Natural killer cell (primary cell): ENCODE measurements around the gene LRRC52. TPM values are rescaled to one million over a fixed set of nuclear protein-coding genes. Genes with fewer than 3 reads are reported as not detected.

Experiments
- ATAC-seq, 3 donors: fragments of 150-1000 bp in 2 of 3; fragments of 200-7000 bp in 1 of 3; cut with Tn5 transposase; 1 replicate in 1 of 3; 2 replicates in 2 of 3; pipeline ENCODE4 v1.10.0; 2021; ENCODE audit warnings: mild to moderate bottlenecking in 2 of 3, moderate library complexity in 2 of 3
- DNase-seq, 2 donors: peaks; one replicate each; pipeline versions ENCODE4 v3.0.0 to v3.0.0-alpha.2; 2013 to 2021; ENCODE audit warnings: mixed read lengths in 1 of 2
- H3K27ac ChIP-seq: one replicate; pipeline ENCODE4 v1.5.1; 2013; ENCODE audit warnings: mild to moderate bottlenecking, low read length
- H3K27me3 ChIP-seq: one replicate; pipeline ENCODE4 v1.6.1; 2013; ENCODE audit warnings: low read length; ENCODE audit not compliant: control insufficient read depth, insufficient read depth
- H3K36me3 ChIP-seq: one replicate; pipeline ENCODE4 v1.6.1; 2013; ENCODE audit warnings: low read length; ENCODE audit not compliant: control insufficient read depth, insufficient read depth
- H3K4me1 ChIP-seq: one replicate; pipeline ENCODE4 v1.6.1; 2013; ENCODE audit warnings: low read length; ENCODE audit not compliant: control insufficient read depth, insufficient read depth
- H3K4me3 ChIP-seq: one replicate; pipeline ENCODE4 v1.5.1; 2013; ENCODE audit warnings: low read length
- H3K9me3 ChIP-seq: one replicate; pipeline ENCODE4 v1.6.1; 2013; ENCODE audit warnings: low read length; ENCODE audit not compliant: control insufficient read depth, insufficient read depth
- H3K27ac Mint-ChIP-seq, 2 donors: one replicate each; pipeline ENCODE4 v1.8.0; 2022; ENCODE audit warnings: mild to moderate bottlenecking in 2 of 2, mixed read lengths in 2 of 2, moderate library complexity in 1 of 2
- H3K27me3 Mint-ChIP-seq, 2 donors: one replicate each; pipeline ENCODE4 v1.8.0; 2022; ENCODE audit warnings: low read depth in 2 of 2, mixed read lengths in 2 of 2
- H3K36me3 Mint-ChIP-seq: one replicate; pipeline ENCODE4 v1.8.0; 2022; ENCODE audit warnings: mixed read lengths
- H3K4me1 Mint-ChIP-seq, 2 donors: one replicate each; pipeline ENCODE4 v1.8.0; 2022; ENCODE audit warnings: mixed read lengths in 2 of 2
- H3K4me3 Mint-ChIP-seq: one replicate; pipeline ENCODE4 v1.8.0; 2022; ENCODE audit warnings: mild to moderate bottlenecking, moderate library complexity, mixed read lengths
- H3K9me3 Mint-ChIP-seq, 2 donors: one replicate each; pipeline ENCODE4 v1.8.0; 2022; ENCODE audit warnings: mixed read lengths in 2 of 2
- WGBS: methylation state at CpG from one replicate; pipeline ENCODE4 v1.1.7; 2013; ENCODE audit warnings: missing lambda C conversion rate; ENCODE audit not compliant: insufficient coverage; 5-methylcytosine and 5-hydroxymethylcytosine counted together
- intact Hi-C: fragments of 100-400 bp; cut with micrococcal nuclease; formaldehyde crosslinking; loops from one replicate; pipeline ENCODE4 v1.14.2; 2022
- total RNA-seq, 4 donors: library from RNA; stranded (reverse); fragments of 120-200 nt in 1 of 4; gene quantifications; one replicate each; pipeline versions ENCODE4 v1.2.3 to v1.2.4, GENCODE V29; 2013 to 2022
- TF ChIP-seq, protein P1 (sequence below): fragments of 200-600 bp; IDR thresholded peaks from one replicate; pipeline ENCODE4 v1.8.0; 2022; ENCODE audit warnings: antibody characterized with exemption

The LRRC52 gene
- total RNA-seq, 3 donors from 2014 or later (not counting 1 experiment from before 2014, with no cell fraction given) = not detected

DNA sequence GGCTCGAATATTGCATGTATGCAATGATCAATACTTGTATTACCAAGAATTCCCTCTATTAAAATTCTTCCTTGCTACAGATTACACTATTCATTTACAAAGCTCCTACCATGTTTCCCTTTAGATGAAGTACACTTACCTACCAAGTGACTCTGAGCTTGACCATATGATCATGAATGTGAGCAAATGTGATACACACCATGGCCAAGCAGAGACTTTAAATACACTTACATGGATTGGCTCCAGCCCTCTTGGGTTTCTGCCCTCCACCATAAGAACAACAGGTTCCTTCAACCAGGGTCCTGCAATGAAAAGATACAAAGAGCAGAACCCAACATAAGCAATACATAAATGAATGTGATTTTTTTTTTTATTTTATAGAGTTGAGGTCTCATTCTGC lies 30.0 kb downstream of the LRRC52 start:
- TF ChIP-seq, protein P1, sequence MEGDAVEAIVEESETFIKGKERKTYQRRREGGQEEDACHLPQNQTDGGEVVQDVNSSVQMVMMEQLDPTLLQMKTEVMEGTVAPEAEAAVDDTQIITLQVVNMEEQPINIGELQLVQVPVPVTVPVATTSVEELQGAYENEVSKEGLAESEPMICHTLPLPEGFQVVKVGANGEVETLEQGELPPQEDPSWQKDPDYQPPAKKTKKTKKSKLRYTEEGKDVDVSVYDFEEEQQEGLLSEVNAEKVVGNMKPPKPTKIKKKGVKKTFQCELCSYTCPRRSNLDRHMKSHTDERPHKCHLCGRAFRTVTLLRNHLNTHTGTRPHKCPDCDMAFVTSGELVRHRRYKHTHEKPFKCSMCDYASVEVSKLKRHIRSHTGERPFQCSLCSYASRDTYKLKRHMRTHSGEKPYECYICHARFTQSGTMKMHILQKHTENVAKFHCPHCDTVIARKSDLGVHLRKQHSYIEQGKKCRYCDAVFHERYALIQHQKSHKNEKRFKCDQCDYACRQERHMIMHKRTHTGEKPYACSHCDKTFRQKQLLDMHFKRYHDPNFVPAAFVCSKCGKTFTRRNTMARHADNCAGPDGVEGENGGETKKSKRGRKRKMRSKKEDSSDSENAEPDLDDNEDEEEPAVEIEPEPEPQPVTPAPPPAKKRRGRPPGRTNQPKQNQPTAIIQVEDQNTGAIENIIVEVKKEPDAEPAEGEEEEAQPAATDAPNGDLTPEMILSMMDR = no peak
- 92% methylated on average over 1 of the region's 1 CpG for WGBS
- intact Hi-C loops = no loop called here
- no peaks in the 10 kb centered on the region for H3K36me3 ChIP-seq
- peaks cover 4% of the 10 kb centered on the region for H3K27me3 ChIP-seq
- DNase-seq = no peak
- H3K4me3 ChIP-seq = no peak overlapping the region
- no peak overlapping the region for H3K27ac ChIP-seq
- no peaks in the 10 kb centered on the region for H3K9me3 Mint-ChIP-seq
- no peaks in the 10 kb centered on the region for H3K36me3 Mint-ChIP-seq
- H3K4me1 ChIP-seq = no peaks in the 10 kb centered on the region
- no peak overlapping the region for H3K4me3 Mint-ChIP-seq
- no peak for ATAC-seq
- no peaks in the 10 kb centered on the region for H3K9me3 ChIP-seq
- no peaks in the 10 kb centered on the region for H3K4me1 Mint-ChIP-seq
- H3K27ac Mint-ChIP-seq = no peak overlapping the region
- peaks cover 24 to 39% of the 10 kb centered on the region in 2 donors for H3K27me3 Mint-ChIP-seq

DNA sequence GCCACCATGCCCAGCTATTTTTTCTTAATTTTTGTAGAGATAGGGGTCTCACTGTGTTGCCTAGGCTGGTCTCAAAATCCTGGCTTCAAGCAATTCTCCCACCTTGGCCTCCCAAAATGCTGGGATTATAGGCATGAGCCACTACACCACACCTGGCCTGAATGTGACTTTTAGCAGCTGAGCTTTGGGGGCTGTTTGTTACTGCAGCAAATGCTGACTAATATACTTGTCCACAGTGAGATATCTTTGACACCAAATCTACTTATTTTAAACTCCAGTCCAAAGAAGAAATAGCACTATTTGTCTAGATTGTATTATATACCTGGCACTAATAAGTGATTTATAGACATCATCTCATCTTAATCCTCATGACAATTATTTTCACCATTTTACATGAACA lies 30.5 kb downstream of the LRRC52 start:
- no peak overlapping the region for H3K27ac Mint-ChIP-seq
- Histone ChIP-seq H3K4me1 (no peaks in the 10 kb centered on the region), H3K4me3 (no peak overlapping the region), H3K27ac (no peak overlapping the region), H3K9me3 (no peaks in the 10 kb centered on the region), H3K27me3 (peaks cover 4% of the 10 kb centered on the region), H3K36me3 (no peaks in the 10 kb centered on the region)
- TF ChIP-seq, protein P1 = no peak
- no peaks in the 10 kb centered on the region for H3K36me3 Mint-ChIP-seq
- no peak overlapping the region for H3K4me3 Mint-ChIP-seq
- ATAC-seq (no peak), DNase-seq (no peak)
- peaks cover 24 to 41% of the 10 kb centered on the region in 2 donors for H3K27me3 Mint-ChIP-seq
- no peaks in the 10 kb centered on the region for H3K9me3 Mint-ChIP-seq
- intact Hi-C loops = no loop called here
- H3K4me1 Mint-ChIP-seq = no peaks in the 10 kb centered on the region

DNA sequence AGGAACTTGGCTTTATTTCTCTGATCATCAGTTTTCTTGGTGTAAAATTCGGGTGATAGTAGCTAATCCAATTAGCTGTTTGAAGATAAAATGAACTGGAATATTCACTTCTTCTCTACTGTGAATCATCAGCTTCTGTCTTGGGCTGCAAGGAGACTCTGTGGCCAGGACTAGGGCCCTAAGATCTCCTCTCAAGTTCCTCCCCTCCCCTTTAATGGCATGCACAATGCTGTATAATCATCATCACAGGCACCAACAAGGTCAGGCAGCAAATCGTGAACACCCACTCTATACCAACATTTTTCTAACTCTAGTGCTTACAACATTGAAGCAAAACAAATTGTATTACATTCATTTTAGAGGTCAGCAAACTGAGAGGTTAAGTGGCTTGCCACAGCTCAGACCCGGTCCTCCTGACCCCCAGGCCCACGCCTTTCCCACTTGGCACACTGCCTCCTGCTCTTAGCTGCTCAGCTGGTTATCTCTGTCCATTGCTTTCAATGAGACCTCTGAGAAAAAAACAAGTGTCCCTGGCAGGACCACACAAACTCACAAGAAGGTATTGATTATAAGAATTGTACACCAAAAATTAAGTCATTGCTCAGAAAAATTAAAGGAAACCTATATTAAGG lies 31.8 kb downstream of the LRRC52 start:
- H3K27ac ChIP-seq = no peak overlapping the region
- no peak for ATAC-seq
- Mint-ChIP-seq H3K9me3 (no peaks in the 10 kb centered on the region), H3K36me3 (no peaks in the 10 kb centered on the region), H3K27me3 (peaks cover 17 to 46% of the 10 kb centered on the region in 2 donors), H3K4me1 (no peaks in the 10 kb centered on the region), H3K4me3 (no peak overlapping the region), H3K27ac (no peak overlapping the region)
- WGBS = 70% methylated on average over 3 of the region's 4 CpGs
- H3K9me3 ChIP-seq = no peaks in the 10 kb centered on the region
- peaks cover 4% of the 10 kb centered on the region for H3K27me3 ChIP-seq
- intact Hi-C loops = no loop called here
- no peak for DNase-seq
- no peaks in the 10 kb centered on the region for H3K4me1 ChIP-seq
- H3K4me3 ChIP-seq = no peak overlapping the region
- H3K36me3 ChIP-seq = no peaks in the 10 kb centered on the region
- TF ChIP-seq, protein P1 = no peak

GRCh38 chr1:165576536-165576935 lies 32.7 kb downstream of the LRRC52 start:
- Histone ChIP-seq H3K36me3 (no peaks in the 10 kb centered on the region), H3K4me3 (no peak overlapping the region), H3K4me1 (no peaks in the 10 kb centered on the region), H3K27me3 (peaks cover 4% of the 10 kb centered on the region), H3K9me3 (no peaks in the 10 kb centered on the region), H3K27ac (no peak overlapping the region)
- no peak overlapping the region for H3K27ac Mint-ChIP-seq
- H3K36me3 Mint-ChIP-seq = no peaks in the 10 kb centered on the region
- ATAC-seq (no peak), DNase-seq (no peak)
- no peaks in the 10 kb centered on the region for H3K9me3 Mint-ChIP-seq
- intact Hi-C loops = no loop called here
- peaks cover 17 to 44% of the 10 kb centered on the region in 2 donors for H3K27me3 Mint-ChIP-seq
- WGBS = no CpG with 5 or more reads among the region's 2 CpGs
- H3K4me3 Mint-ChIP-seq = no peak overlapping the region
- no peaks in the 10 kb centered on the region for H3K4me1 Mint-ChIP-seq
- TF ChIP-seq, protein P1 = no peak
